Keratinocyte (primary cell): ENCODE results near the gene CPNE1. TPM values are rescaled to one million over a fixed set of nuclear protein-coding genes. Genes with fewer than 3 reads are reported as not detected.

ENCODE experiments used
- DNase-seq: peaks from one replicate; pipeline ENCODE4 v3.0.0-alpha.2; 2011; ENCODE audit warnings: low read depth, missing footprints, low spot score
- FAIRE-seq: peaks from 2 replicates; lab custom pipeline; 2011; peaks lifted over from hg19 to GRCh38; lab: Jason Lieb, UNC
- H2AFZ ChIP-seq: 2 replicates; pipeline ENCODE4 v1.6.0; 2012; ENCODE audit warnings: low read length, control low read depth, inconsistent platforms; ENCODE audit not compliant: control insufficient read depth
- H3K27ac ChIP-seq: 2 replicates; pipeline ENCODE4 v1.5.1; 2011; ENCODE audit warnings: low read length; ENCODE audit not compliant: control insufficient read depth, insufficient read depth
- H3K27me3 ChIP-seq: 3 replicates; pipeline ENCODE4 v1.6.0; 2011; ENCODE audit warnings: low read length; ENCODE audit not compliant: control insufficient read depth, insufficient read depth; ENCODE audit errors: extremely low read depth
- H3K36me3 ChIP-seq, 2 experiments: 2 replicates in 1 of 2; 3 replicates in 1 of 2; pipeline ENCODE4 v1.5.1; 2011; ENCODE audit warnings: low read length in 2 of 2, mild to moderate bottlenecking in 1 of 2; ENCODE audit not compliant: control insufficient read depth in 2 of 2, insufficient read depth in 2 of 2; ENCODE audit errors: extremely low read depth in 1 of 2
- H3K4me1 ChIP-seq: 3 replicates; pipeline ENCODE4 v1.5.1; 2011; ENCODE audit warnings: low read length; ENCODE audit not compliant: control insufficient read depth, insufficient read depth; ENCODE audit errors: extremely low read depth
- H3K4me2 ChIP-seq: 3 replicates; pipeline ENCODE4 v1.6.0; 2011; ENCODE audit warnings: low read depth, low read length; ENCODE audit not compliant: control insufficient read depth, insufficient read depth; ENCODE audit errors: extremely low read depth
- H3K4me3 ChIP-seq, 3 experiments: fragments of 200-600 bp in 1 of 3; sonication (generic) in 1 of 3; 2 replicates in 2 of 3; 3 replicates in 1 of 3; pipeline ENCODE4 v1.5.1; 2011 to 2016; ENCODE audit warnings: low read length in 3 of 3, mild to moderate bottlenecking in 3 of 3, control low read depth in 2 of 3, inconsistent platforms in 1 of 3, low read depth in 1 of 3, mixed read lengths in 1 of 3, mixed run types in 1 of 3, moderate library complexity in 1 of 3; ENCODE audit not compliant: control insufficient read depth in 2 of 3, insufficient read depth in 2 of 3; ENCODE audit errors: extremely low read depth in 1 of 3
- H3K79me2 ChIP-seq: 2 replicates; pipeline ENCODE4 v1.6.0; 2012; ENCODE audit warnings: low read length; ENCODE audit not compliant: control insufficient read depth, insufficient read depth
- H3K9ac ChIP-seq: 3 replicates; pipeline ENCODE4 v1.6.0; 2011; ENCODE audit warnings: low read length; ENCODE audit not compliant: control insufficient read depth, insufficient read depth; ENCODE audit errors: extremely low read depth
- H3K9me1 ChIP-seq: 3 replicates; pipeline ENCODE4 v1.6.0; 2011; ENCODE audit warnings: low read length; ENCODE audit not compliant: control insufficient read depth, insufficient read depth; ENCODE audit errors: extremely low read depth
- H3K9me3 ChIP-seq: 2 replicates; pipeline ENCODE4 v1.5.1; 2012; ENCODE audit warnings: low read depth, low read length; ENCODE audit not compliant: control insufficient read depth
- H4K20me1 ChIP-seq: 3 replicates; pipeline ENCODE4 v1.6.0; 2011; ENCODE audit warnings: low read length; ENCODE audit not compliant: control insufficient read depth, insufficient read depth; ENCODE audit errors: extremely low read depth
- CTCF ChIP-seq, 3 experiments: IDR thresholded peaks in 1 of 3; conservative IDR thresholded peaks in 1 of 3; optimal IDR thresholded peaks in 1 of 3; 2 replicates in 2 of 3; 3 replicates in 1 of 3; pipeline versions ENCODE3 to v1.5.1; 2011; ENCODE audit warnings: low read length in 3 of 3, mild to moderate bottlenecking in 3 of 3, moderate library complexity in 2 of 3, control low read depth in 1 of 3, inconsistent platforms in 1 of 3; ENCODE audit not compliant: insufficient read depth in 2 of 3; ENCODE audit errors: extremely low read depth in 1 of 3
- EZH2 ChIP-seq: IDR thresholded peaks from one replicate; pipeline ENCODE4 v1.6.1; 2012; ENCODE audit warnings: inconsistent platforms, mild to moderate bottlenecking, low read length, moderate library complexity
- dilution Hi-C: fragments of 300-500 bp; cut with MboI; formaldehyde crosslinking; loops from one replicate; pipeline ENCODE4 v1.7.0; 2020; ENCODE audit warnings: low sequenced_read_pairs; ENCODE audit not compliant: extremely low pct_ligation_motif_present
- polyA plus RNA-seq, 5 experiments: library from polyadenylated mRNA; depleted of rRNA in 3 of 5; stranded (reverse) in 3 of 5; stranded (forward) in 1 of 5; unstranded in 1 of 5; fragments of >200 nt; gene quantifications; 1 replicate in 1 of 5; 2 replicates in 3 of 5; 3 replicates in 1 of 5; pipeline versions ENCODE4 v1.2.1 to v1.2.3, GENCODE V29; 2011 to 2012; ENCODE audit warnings: missing spikeins in 2 of 5, low read depth in 1 of 5, low replicate concordance in 1 of 5

Gene CPNE1
- polyA plus RNA-seq, 1 donor (not counting 4 experiments of a cell fraction or from before 2014, with no cell fraction given), result 111 TPM

- DNase-seq, result no peak
- Histone ChIP-seq H3K9me1 (no peaks in the 10 kb centered on the region), H3K9me3 (no peaks in the 10 kb centered on the region), H2AFZ (no peak overlapping the region), H3K4me3 (no peak overlapping the region), H3K4me1 (no peaks in the 10 kb centered on the region), H3K9ac (no peak overlapping the region), H3K79me2 (peaks cover 99% of the 10 kb centered on the region), H3K4me2 (no peak overlapping the region), H3K27ac (no peak overlapping the region), H4K20me1 (peaks cover 41% of the 10 kb centered on the region), H3K36me3 (peaks cover 13 to 38% of the 10 kb centered on the region in 2 experiments), H3K27me3 (no peaks in the 10 kb centered on the region)
- TF ChIP-seq EZH2, result no peak
- no peak for TF ChIP-seq CTCF (optimal IDR thresholded peaks at IDR 0.05 in 1 of 3, IDR thresholded peaks at IDR 0.05 in 1 of 3, conservative IDR thresholded peaks at IDR 0.05 in 1 of 3; ENCODE audit: extremely low read depth in 1 of 3, insufficient read depth in 2 of 3, low read length in 3 of 3)
- FAIRE-seq, result no peak
- dilution Hi-C loops, result no loop called here
Observed at GRCh38 chr20:35653893-35654292, 10.8 kb downstream of the CPNE1 start.

GRCh38 chr20:35653430-35653734, 11.3 kb downstream of the CPNE1 start:
- Histone ChIP-seq H3K36me3 (peaks cover 13 to 38% of the 10 kb centered on the region in 2 experiments), H2AFZ (no peak overlapping the region), H3K9me3 (no peaks in the 10 kb centered on the region), H3K4me3 (no peak overlapping the region), H3K79me2 (peaks cover 99% of the 10 kb centered on the region), H3K9ac (no peak overlapping the region), H3K27me3 (no peaks in the 10 kb centered on the region), H3K9me1 (no peaks in the 10 kb centered on the region), H3K4me2 (no peak overlapping the region), H4K20me1 (peaks cover 42% of the 10 kb centered on the region), H3K4me1 (no peaks in the 10 kb centered on the region), H3K27ac (no peak overlapping the region)
- FAIRE-seq (no peak), DNase-seq (no peak)
- TF ChIP-seq CTCF (optimal IDR thresholded peaks at IDR 0.05 in 1 of 3, IDR thresholded peaks at IDR 0.05 in 1 of 3, conservative IDR thresholded peaks at IDR 0.05 in 1 of 3; ENCODE audit: extremely low read depth in 1 of 3, insufficient read depth in 2 of 3, low read length in 3 of 3) (no peak), EZH2 (no peak)
- dilution Hi-C loops, result no loop called here
